Neuron (in vitro differentiated cells): ENCODE data around the gene LYAR.

Experiments
- H2AFZ ChIP-seq: one replicate; pipeline ENCODE4 v1.6.1; 2013; ENCODE audit warnings: low read depth, mild to moderate bottlenecking, inconsistent platforms, low read length, moderate library complexity
- H3K27me3 ChIP-seq: one replicate; pipeline ENCODE4 v1.6.1; 2013; ENCODE audit warnings: low read length; ENCODE audit not compliant: insufficient read depth
- H3K36me3 ChIP-seq: one replicate; pipeline ENCODE4 v1.6.1; 2013; ENCODE audit warnings: low read length; ENCODE audit not compliant: insufficient read depth
- H3K4me1 ChIP-seq: one replicate; pipeline ENCODE4 v1.6.1; 2013; ENCODE audit warnings: low read length; ENCODE audit not compliant: insufficient read depth
- H3K4me3 ChIP-seq: 2 replicates; pipeline ENCODE4 v1.5.1; 2013; ENCODE audit warnings: mild to moderate bottlenecking, low read length, moderate library complexity
- H3K9me3 ChIP-seq: one replicate; pipeline ENCODE4 v1.6.1; 2013; ENCODE audit warnings: low read length

The LYAR gene

GRCh38 chr4:4302001-4302400 lies 12.0 kb upstream of the LYAR start:
- no peaks in the 10 kb centered on the region for H3K9me3 ChIP-seq
- H3K4me3 ChIP-seq, result no peak overlapping the region
- no peaks in the 10 kb centered on the region for H3K27me3 ChIP-seq
- no peaks in the 10 kb centered on the region for H3K4me1 ChIP-seq
- no peak overlapping the region for H2AFZ ChIP-seq
- H3K36me3 ChIP-seq, result peaks cover 28% of the 10 kb centered on the region

GRCh38 chr4:4299006-4299405 lies 9.1 kb upstream of the LYAR start:
- Histone ChIP-seq H3K4me3 (no peak overlapping the region), H3K27me3 (no peaks in the 10 kb centered on the region), H3K36me3 (peaks cover 16% of the 10 kb centered on the region), H3K4me1 (no peaks in the 10 kb centered on the region), H2AFZ (no peak overlapping the region), H3K9me3 (peaks cover 7% of the 10 kb centered on the region)

- Histone ChIP-seq H2AFZ (no peak overlapping the region), H3K36me3 (peaks cover 3% of the 10 kb centered on the region), H3K9me3 (peaks cover 7% of the 10 kb centered on the region), H3K4me1 (peaks cover 2% of the 10 kb centered on the region), H3K27me3 (no peaks in the 10 kb centered on the region), H3K4me3 (no peak overlapping the region)
These were observed 6.4 kb upstream of the LYAR start for GRCh38 chr4:4296283-4296846.

GRCh38 chr4:4293279-4293678 lies 3.3 kb upstream of the LYAR start:
- Histone ChIP-seq H2AFZ (no peak overlapping the region), H3K36me3 (peaks cover 3% of the 10 kb centered on the region), H3K4me1 (peaks cover 20% of the 10 kb centered on the region), H3K9me3 (peaks cover 7% of the 10 kb centered on the region), H3K4me3 (no peak overlapping the region), H3K27me3 (no peaks in the 10 kb centered on the region)

GRCh38 chr4:4289597-4289940 lies 385 bp downstream of the LYAR start:
- Histone ChIP-seq H3K27me3 (no peaks in the 10 kb centered on the region), H2AFZ (peak overlapping the region; percentile 78), H3K4me3 (peak overlapping the region; percentile 86), H3K4me1 (peaks cover 20% of the 10 kb centered on the region), H3K36me3 (peaks cover 15% of the 10 kb centered on the region), H3K9me3 (no peaks in the 10 kb centered on the region)

- peaks cover 15% of the 10 kb centered on the region for H3K36me3 ChIP-seq
- peak overlapping the region; percentile 86 for H3K4me3 ChIP-seq
- no peaks in the 10 kb centered on the region for H3K9me3 ChIP-seq
- H3K4me1 ChIP-seq, result peaks cover 20% of the 10 kb centered on the region
- H2AFZ ChIP-seq, result no peak overlapping the region
- no peaks in the 10 kb centered on the region for H3K27me3 ChIP-seq
These were observed 899 bp downstream of the LYAR start for GRCh38 chr4:4289055-4289454.

GRCh38 chr4:4288098-4288497 lies 1.9 kb downstream of the LYAR start:
- Histone ChIP-seq H3K36me3 (peaks cover 22% of the 10 kb centered on the region), H3K4me1 (peaks cover 20% of the 10 kb centered on the region), H2AFZ (no peak overlapping the region)

GRCh38 chr4:4284827-4285618 lies 4.9 kb downstream of the LYAR start:
- Histone ChIP-seq H3K9me3 (no peaks in the 10 kb centered on the region), H3K36me3 (peaks cover 46% of the 10 kb centered on the region)

More at GRCh38 chr4:4288098-4288497, 1.9 kb downstream of the LYAR start:
- Histone ChIP-seq H3K4me3 (no peak overlapping the region), H3K9me3 (no peaks in the 10 kb centered on the region), H3K27me3 (no peaks in the 10 kb centered on the region)

GRCh38 chr4:4281787-4282186 lies 8.2 kb downstream of the LYAR start:
- H3K9me3 ChIP-seq, result no peaks in the 10 kb centered on the region
- no peak overlapping the region for H3K4me3 ChIP-seq
- peaks cover 72% of the 10 kb centered on the region for H3K36me3 ChIP-seq

More at GRCh38 chr4:4284827-4285618, 4.9 kb downstream of the LYAR start:
- Histone ChIP-seq H3K4me3 (no peak overlapping the region), H2AFZ (no peak overlapping the region), H3K27me3 (no peaks in the 10 kb centered on the region), H3K4me1 (peaks cover 10% of the 10 kb centered on the region)

GRCh38 chr4:4277531-4277930 lies 12.4 kb downstream of the LYAR start:
- Histone ChIP-seq H2AFZ (no peak overlapping the region), H3K9me3 (no peaks in the 10 kb centered on the region), H3K36me3 (peaks cover 69% of the 10 kb centered on the region), H3K27me3 (no peaks in the 10 kb centered on the region), H3K4me3 (no peak overlapping the region), H3K4me1 (no peaks in the 10 kb centered on the region)

More at GRCh38 chr4:4281787-4282186, 8.2 kb downstream of the LYAR start:
- Histone ChIP-seq H3K4me1 (no peaks in the 10 kb centered on the region), H3K27me3 (no peaks in the 10 kb centered on the region), H2AFZ (no peak overlapping the region)

GRCh38 chr4:4274226-4274625 lies 15.7 kb downstream of the LYAR start:
- Histone ChIP-seq H3K36me3 (peaks cover 66% of the 10 kb centered on the region), H3K4me3 (no peak overlapping the region)

GRCh38 chr4:4271912-4272311 lies 18.0 kb downstream of the LYAR start:
- Histone ChIP-seq H2AFZ (no peak overlapping the region), H3K27me3 (no peaks in the 10 kb centered on the region), H3K4me1 (no peaks in the 10 kb centered on the region), H3K36me3 (peaks cover 62% of the 10 kb centered on the region), H3K9me3 (no peaks in the 10 kb centered on the region), H3K4me3 (no peak overlapping the region)

More at GRCh38 chr4:4274226-4274625, 15.7 kb downstream of the LYAR start:
- H3K9me3 ChIP-seq, result no peaks in the 10 kb centered on the region
- H2AFZ ChIP-seq, result no peak overlapping the region
- H3K27me3 ChIP-seq, result no peaks in the 10 kb centered on the region
- no peaks in the 10 kb centered on the region for H3K4me1 ChIP-seq

GRCh38 chr4:4270529-4270928 lies 19.4 kb downstream of the LYAR start:
- Histone ChIP-seq H3K36me3 (peaks cover 65% of the 10 kb centered on the region), H3K4me1 (no peaks in the 10 kb centered on the region), H2AFZ (no peak overlapping the region), H3K27me3 (no peaks in the 10 kb centered on the region), H3K4me3 (no peak overlapping the region), H3K9me3 (no peaks in the 10 kb centered on the region)
